Lower leg skin (tissue), 4 donors: ENCODE data around the gene DLG2. TPM values are rescaled to one million over a fixed set of nuclear protein-coding genes. Genes with fewer than 3 reads are reported as not detected.

ENCODE experiments used
- DNase-seq, 2 donors: peaks; one replicate each; pipeline ENCODE4 v3.0.0-alpha.2; 2019; ENCODE audit warnings: low spot score in 2 of 2
- H3K4me3 ChIP-seq: fragments of 200-600 bp; sonication (generic); 2 replicates; pipeline ENCODE4 v1.5.1; 2017; ENCODE audit warnings: mild to moderate bottlenecking, low read depth; ENCODE audit not compliant: poor library complexity, severe bottlenecking
- CTCF ChIP-seq, 3 donors: fragments of 450-650 bp; IDR thresholded peaks; one replicate each; pipeline ENCODE4 v1.5.1; 2016; ENCODE audit warnings: antibody characterized with exemption in 3 of 3, mild to moderate bottlenecking in 3 of 3, moderate library complexity in 2 of 3
- POLR2A ChIP-seq, 2 donors: fragments of 450-650 bp; IDR thresholded peaks; one replicate each; pipeline ENCODE4 v1.6.1; 2016 to 2017; ENCODE audit warnings: antibody characterized with exemption in 2 of 2, mild to moderate bottlenecking in 1 of 2, moderate library complexity in 1 of 2
- WGBS, 2 donors: methylation state at CpG; one replicate each; pipeline ENCODE4 v1.1.5; 2018; 5-methylcytosine and 5-hydroxymethylcytosine counted together
- intact Hi-C: fragments of 100-400 bp; cut with DNase I; formaldehyde crosslinking; loops from one replicate; pipeline ENCODE4 v1.15.0; 2023; ENCODE audit warnings: low total_unique reads
- total RNA-seq, 4 donors: library from RNA; depleted of rRNA; stranded (reverse); fragments of >200 nt; gene quantifications; one replicate each; pipeline ENCODE4 v1.1.0, GENCODE V29; 2016

The DLG2 gene
- total RNA-seq, 4 donors from 2014 or later: 37.6 to 68.3 (median 46.0) TPM

- 40 to 46% methylated on average over 3 of the region's 3 CpGs for WGBS, 2 donors
- TF ChIP-seq POLR2A (IDR thresholded peaks at IDR 0.05) (no peak), CTCF (IDR thresholded peaks at IDR 0.05) (no peak)
- H3K4me3 ChIP-seq: no peak overlapping the region
- intact Hi-C loops: no loop called here
- DNase-seq: no peak
Observed at GRCh38 chr11:84227970-84228665, 1399.0 kb downstream of the DLG2 start.

DNA sequence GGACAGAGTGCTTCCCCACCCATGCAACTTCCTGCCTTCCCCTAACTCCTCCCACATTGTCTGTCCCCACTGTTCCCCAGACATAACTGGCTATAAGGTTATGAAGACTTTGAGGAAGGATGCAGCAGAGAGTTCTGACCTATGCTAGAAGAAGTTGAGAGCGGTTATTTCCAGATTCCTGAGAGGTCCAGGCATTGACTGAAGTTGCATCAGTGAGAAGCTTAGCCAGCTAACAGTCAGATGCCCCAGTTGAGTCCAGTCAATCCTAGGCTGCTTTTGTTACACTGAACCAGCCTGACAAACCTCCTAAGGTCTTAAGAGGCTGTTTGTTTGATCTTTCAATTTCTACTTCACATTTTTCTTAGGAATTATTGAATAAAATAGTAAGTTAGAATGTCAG, 1403.1 kb downstream of the DLG2 start:
- WGBS, 2 donors: 83 to 89% methylated on average over 1 of the region's 1 CpG
- intact Hi-C loops: no loop called here
- DNase-seq: no peak
- no peak overlapping the region for H3K4me3 ChIP-seq
- TF ChIP-seq POLR2A (IDR thresholded peaks at IDR 0.05) (no peak), CTCF (IDR thresholded peaks at IDR 0.05) (no peak)

- 54 to 59% methylated on average over 4 of the region's 4 CpGs for WGBS, 2 donors
- no peak overlapping the region for H3K4me3 ChIP-seq
- no peak for TF ChIP-seq CTCF (IDR thresholded peaks at IDR 0.05)
- no peak for TF ChIP-seq POLR2A (IDR thresholded peaks at IDR 0.05)
- intact Hi-C loops: no loop called here
- DNase-seq: no peak
Observed at GRCh38 chr11:84218318-84218717, 1408.8 kb downstream of the DLG2 start.

- 38 to 41% methylated on average over 1 of the region's 1 CpG for WGBS, 2 donors
- no peak for DNase-seq
- intact Hi-C loops: no loop called here
Observed at GRCh38 chr11:84215672-84216071, 1411.5 kb downstream of the DLG2 start.

DNA sequence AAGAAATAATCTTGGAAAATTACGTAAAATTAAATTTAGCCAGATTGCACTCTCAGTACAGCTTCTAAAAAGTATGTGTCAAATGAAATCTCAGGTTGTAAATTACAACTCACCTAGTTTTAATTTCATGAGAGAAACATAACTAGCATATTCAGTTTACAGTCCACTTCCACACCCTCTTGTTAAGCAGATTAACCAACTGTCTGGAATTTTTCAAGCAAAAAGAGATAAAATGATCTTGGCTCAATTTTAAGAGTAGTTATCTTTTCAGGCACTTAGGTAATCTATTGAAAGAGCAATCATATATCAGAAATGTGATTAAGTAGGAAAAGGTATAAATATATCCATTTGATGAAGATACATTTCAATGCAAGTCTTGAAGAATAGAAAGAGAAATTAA, 1412.6 kb downstream of the DLG2 start:
- TF ChIP-seq CTCF (IDR thresholded peaks at IDR 0.05) (no peak), POLR2A (IDR thresholded peaks at IDR 0.05) (no peak)
- no peak overlapping the region for H3K4me3 ChIP-seq
- intact Hi-C loops: no loop called here
- 91 to 94% methylated on average over 1 of the region's 1 CpG for WGBS, 2 donors
- DNase-seq: no peak

More at GRCh38 chr11:84215672-84216071, 1411.5 kb downstream of the DLG2 start:
- TF ChIP-seq CTCF (IDR thresholded peaks at IDR 0.05) (no peak), POLR2A (IDR thresholded peaks at IDR 0.05) (no peak)
- no peak overlapping the region for H3K4me3 ChIP-seq
